CD14-positive monocyte (primary cell): ENCODE results near the gene PCDHGC3. TPM values are rescaled to one million over a fixed set of nuclear protein-coding genes. Genes with fewer than 3 reads are reported as not detected.

Experiments used
- DNase-seq, 3 donors: peaks; one replicate each; pipeline ENCODE4 v3.0.0-alpha.2; 2011 to 2022
- H2AFZ ChIP-seq: 2 replicates; pipeline ENCODE4 v1.6.0; 2012; ENCODE audit warnings: mild to moderate bottlenecking, low read depth, low read length, inconsistent platforms; ENCODE audit not compliant: insufficient read depth, poor library complexity, severe bottlenecking
- H3K27ac ChIP-seq, 2 donors: 1 replicate in 1 of 2; 2 replicates in 1 of 2; pipeline ENCODE4 v1.5.1; 2012 to 2013; ENCODE audit warnings: low read length in 2 of 2, control low read depth in 1 of 2, inconsistent platforms in 1 of 2, low read depth in 1 of 2, mild to moderate bottlenecking in 1 of 2
- H3K27me3 ChIP-seq, 2 donors: one replicate each; pipeline versions ENCODE4 v1.6.0 to v1.6.1; 2011 to 2013; ENCODE audit warnings: low read length in 2 of 2; ENCODE audit not compliant: control insufficient read depth in 2 of 2, insufficient read depth in 2 of 2
- H3K36me3 ChIP-seq, 2 donors: replicated peaks in 1 of 2; 1 replicate in 1 of 2; 2 replicates in 1 of 2; pipeline versions ENCODE4 v1.5.1 to v1.6.1; 2012 to 2013; ENCODE audit warnings: low read length in 2 of 2, control low read depth in 1 of 2, inconsistent platforms in 1 of 2, mild to moderate bottlenecking in 1 of 2; ENCODE audit not compliant: insufficient read depth in 2 of 2, control insufficient read depth in 1 of 2
- H3K4me1 ChIP-seq, 2 donors: 1 replicate in 1 of 2; 2 replicates in 1 of 2; pipeline versions ENCODE4 v1.5.1 to v1.6.1; 2012 to 2013; ENCODE audit warnings: low read length in 2 of 2, control low read depth in 1 of 2, inconsistent platforms in 1 of 2, mild to moderate bottlenecking in 1 of 2, moderate library complexity in 1 of 2; ENCODE audit not compliant: insufficient read depth in 2 of 2, control insufficient read depth in 1 of 2
- H3K4me2 ChIP-seq: replicated peaks from 2 replicates; pipeline ENCODE3; 2012; ENCODE audit warnings: low read length, moderate library complexity, mild to moderate bottlenecking; ENCODE audit not compliant: poor library complexity, severe bottlenecking; ENCODE audit errors: extremely low read depth
- H3K4me3 ChIP-seq, 3 experiments: fragments of 200-600 bp in 1 of 3; sonication (generic) in 1 of 3; replicated peaks in 1 of 3; 1 replicate in 2 of 3; 2 replicates in 1 of 3; pipeline ENCODE4 v1.5.1; 2011 to 2013; ENCODE audit warnings: low read length in 3 of 3, mild to moderate bottlenecking in 3 of 3, control low read depth in 2 of 3, low read depth in 2 of 3, inconsistent platforms in 1 of 3, moderate library complexity in 1 of 3
- H3K79me2 ChIP-seq: 2 replicates; pipeline ENCODE4 v1.6.0; 2012; ENCODE audit warnings: mild to moderate bottlenecking, control low read depth, inconsistent platforms, low read length, moderate library complexity; ENCODE audit not compliant: insufficient read depth
- H3K9ac ChIP-seq: 2 replicates; pipeline ENCODE4 v1.6.0; 2017; ENCODE audit warnings: low read length, mild to moderate bottlenecking; ENCODE audit not compliant: insufficient read depth, poor library complexity, severe bottlenecking
- H3K9me3 ChIP-seq, 2 donors: replicated peaks in 1 of 2; 1 replicate in 1 of 2; 2 replicates in 1 of 2; pipeline versions ENCODE4 v1.5.1 to v1.6.1; 2012 to 2013; ENCODE audit warnings: low read length in 2 of 2, control low read depth in 1 of 2; ENCODE audit not compliant: control insufficient read depth in 1 of 2, insufficient read depth in 1 of 2
- H4K20me1 ChIP-seq: 2 replicates; pipeline ENCODE4 v1.6.0; 2012; ENCODE audit warnings: mild to moderate bottlenecking, low read length, control low read depth, moderate library complexity; ENCODE audit not compliant: insufficient read depth
- H3K27ac Mint-ChIP-seq, 7 donors: one replicate each; pipeline ENCODE4 v1.8.0; 2020; ENCODE audit warnings: mild to moderate bottlenecking in 7 of 7, mixed read lengths in 7 of 7, moderate library complexity in 6 of 7, inconsistent platforms in 2 of 7
- H3K27me3 Mint-ChIP-seq, 3 donors: one replicate each; pipeline ENCODE4 v1.8.0; 2021 to 2022; ENCODE audit warnings: low read depth in 3 of 3, mild to moderate bottlenecking in 3 of 3, mixed read lengths in 3 of 3, moderate library complexity in 3 of 3, inconsistent platforms in 1 of 3
- H3K36me3 Mint-ChIP-seq, 2 donors: one replicate each; pipeline ENCODE4 v1.8.0; 2020; ENCODE audit warnings: mixed read lengths in 2 of 2, inconsistent platforms in 1 of 2, mild to moderate bottlenecking in 1 of 2
- H3K4me1 Mint-ChIP-seq: one replicate; pipeline ENCODE4 v1.8.0; 2020; ENCODE audit warnings: mild to moderate bottlenecking, mixed read lengths
- H3K4me3 Mint-ChIP-seq, 2 donors: one replicate each; pipeline ENCODE4 v1.8.0; 2020; ENCODE audit warnings: mild to moderate bottlenecking in 2 of 2, mixed read lengths in 2 of 2, moderate library complexity in 1 of 2
- H3K9me3 Mint-ChIP-seq, 7 donors: one replicate each; pipeline ENCODE4 v1.8.0; 2020 to 2022; ENCODE audit warnings: mixed read lengths in 7 of 7, mild to moderate bottlenecking in 6 of 7, moderate library complexity in 6 of 7, inconsistent platforms in 2 of 7
- WGBS: methylation state at CpG from one replicate; pipeline ENCODE4 v1.1.5; 2013; ENCODE audit warnings: missing lambda C conversion rate; ENCODE audit not compliant: insufficient coverage; 5-methylcytosine and 5-hydroxymethylcytosine counted together
- intact Hi-C, 2 donors: fragments of 100-400 bp; cut with micrococcal nuclease; formaldehyde crosslinking; loops; one replicate each; pipeline versions ENCODE4 v1.15.0 to v1.15.1; 2023
- polyA plus RNA-seq, 3 donors: library from polyadenylated mRNA; depleted of rRNA in 1 of 3; unstranded in 2 of 3; stranded (reverse) in 1 of 3; fragments of 300-500 nt in 2 of 3; fragments of >200 nt in 1 of 3; fragmentation: Illumina TruSeq in 2 of 3; gene quantifications; 1 replicate in 2 of 3; 2 replicates in 1 of 3; pipeline ENCODE4 v1.2.3, GENCODE V29; 2012 to 2021
- TF ChIP-seq, protein P1 (sequence below): fragments of 200-600 bp; IDR thresholded peaks from one replicate; pipeline ENCODE4 v1.8.0; 2022; ENCODE audit warnings: antibody characterized with exemption, mild to moderate bottlenecking

PCDHGC3 gene
- polyA plus RNA-seq, 3 donors, result 0.33 TPM; not detected in 2

- TF ChIP-seq, protein P1, sequence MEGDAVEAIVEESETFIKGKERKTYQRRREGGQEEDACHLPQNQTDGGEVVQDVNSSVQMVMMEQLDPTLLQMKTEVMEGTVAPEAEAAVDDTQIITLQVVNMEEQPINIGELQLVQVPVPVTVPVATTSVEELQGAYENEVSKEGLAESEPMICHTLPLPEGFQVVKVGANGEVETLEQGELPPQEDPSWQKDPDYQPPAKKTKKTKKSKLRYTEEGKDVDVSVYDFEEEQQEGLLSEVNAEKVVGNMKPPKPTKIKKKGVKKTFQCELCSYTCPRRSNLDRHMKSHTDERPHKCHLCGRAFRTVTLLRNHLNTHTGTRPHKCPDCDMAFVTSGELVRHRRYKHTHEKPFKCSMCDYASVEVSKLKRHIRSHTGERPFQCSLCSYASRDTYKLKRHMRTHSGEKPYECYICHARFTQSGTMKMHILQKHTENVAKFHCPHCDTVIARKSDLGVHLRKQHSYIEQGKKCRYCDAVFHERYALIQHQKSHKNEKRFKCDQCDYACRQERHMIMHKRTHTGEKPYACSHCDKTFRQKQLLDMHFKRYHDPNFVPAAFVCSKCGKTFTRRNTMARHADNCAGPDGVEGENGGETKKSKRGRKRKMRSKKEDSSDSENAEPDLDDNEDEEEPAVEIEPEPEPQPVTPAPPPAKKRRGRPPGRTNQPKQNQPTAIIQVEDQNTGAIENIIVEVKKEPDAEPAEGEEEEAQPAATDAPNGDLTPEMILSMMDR, result no peak
- Mint-ChIP-seq H3K4me3 (peak overlapping the region in 1 of 2 donors; percentile 94), H3K9me3 (peaks cover 0 to 24% (median 6%) of the 10 kb centered on the region in 7 donors), H3K36me3 (no peaks in the 10 kb centered on the region), H3K27me3 (peaks cover 72 to 92% (median 81%) of the 10 kb centered on the region in 3 donors), H3K4me1 (peaks cover 14% of the 10 kb centered on the region), H3K27ac (peak overlapping the region in 1 of 7 donors; percentile 33)
- H3K79me2 ChIP-seq, result no peaks in the 10 kb centered on the region
- H3K36me3 ChIP-seq, result no peaks in the 10 kb centered on the region
- intact Hi-C loops, result no loop called here
- H3K4me2 ChIP-seq, result peak overlapping the region; percentile 53
- H3K4me3 ChIP-seq, result peak overlapping the region in 1 of 3 experiments; percentile 53
- peak overlapping the region; percentile 1 for H3K9ac ChIP-seq
- H3K4me1 ChIP-seq, result peaks cover 13 to 15% of the 10 kb centered on the region in 2 donors
- H2AFZ ChIP-seq, result peak overlapping the region; percentile 50
- H3K9me3 ChIP-seq, result peaks cover 3 to 30% of the 10 kb centered on the region in 2 donors
- DNase-seq, result no peak
- H3K27ac ChIP-seq, result no peak overlapping the region
- H4K20me1 ChIP-seq, result no peaks in the 10 kb centered on the region
- peaks cover 38 to 98% of the 10 kb centered on the region in 2 donors for H3K27me3 ChIP-seq
- 4% methylated on average over 53 of the region's 66 CpGs for WGBS
Observed at GRCh38 chr5:141491323-141492167, 15.8 kb downstream of the PCDHGC3 start.

DNA sequence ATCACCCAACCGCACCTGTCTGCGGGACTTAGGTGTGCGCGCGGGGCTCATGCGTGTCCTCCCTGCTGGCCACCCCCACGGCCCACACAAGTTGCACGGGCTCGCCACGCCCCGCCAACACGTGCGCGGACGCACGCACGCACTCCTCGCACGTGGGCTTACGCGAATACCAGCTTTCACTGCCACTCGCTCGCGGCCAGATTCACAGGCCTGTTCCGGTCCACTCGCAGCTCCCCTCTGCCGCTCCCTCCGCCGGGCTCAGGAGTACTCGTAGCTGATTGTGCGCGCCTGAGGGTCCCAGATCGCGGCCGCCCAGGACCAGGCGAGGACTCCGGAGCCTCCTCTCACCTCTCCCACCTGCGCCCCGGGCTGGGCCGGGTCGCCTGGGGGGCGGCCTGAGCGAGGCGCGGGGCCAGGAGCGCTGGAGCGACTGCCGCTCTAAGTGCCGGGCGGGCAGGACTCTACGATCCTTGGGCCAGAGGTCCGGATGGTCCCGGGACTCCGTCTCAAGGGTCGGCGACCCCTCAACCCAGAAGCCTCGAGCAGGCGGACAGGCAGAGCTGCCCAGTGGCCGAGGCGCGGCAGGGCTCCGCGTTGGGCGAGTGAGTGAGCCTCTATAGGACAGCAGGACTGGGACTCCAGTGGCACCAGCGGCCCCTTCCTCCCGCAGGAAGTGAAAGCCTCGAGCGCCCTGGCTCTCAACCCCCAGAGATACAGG is 16.6 kb downstream of the PCDHGC3 start:
- peaks cover 0 to 24% (median 6%) of the 10 kb centered on the region in 7 donors for H3K9me3 Mint-ChIP-seq
- Histone ChIP-seq H3K4me3 (peak overlapping the region in 1 of 3 experiments; percentile 53), H4K20me1 (no peaks in the 10 kb centered on the region), H3K27ac (no peak overlapping the region), H3K9me3 (peaks cover 3 to 30% of the 10 kb centered on the region in 2 donors), H3K27me3 (peaks cover 38 to 91% of the 10 kb centered on the region in 2 donors), H2AFZ (peak overlapping the region; percentile 50), H3K36me3 (no peaks in the 10 kb centered on the region), H3K9ac (no peak overlapping the region), H3K4me2 (peak overlapping the region; percentile 53), H3K4me1 (peaks cover 13 to 15% of the 10 kb centered on the region in 2 donors), H3K79me2 (no peaks in the 10 kb centered on the region)
- peak overlapping the region in 1 of 7 donors; percentile 33 for H3K27ac Mint-ChIP-seq
- peaks cover 73 to 90% (median 78%) of the 10 kb centered on the region in 3 donors for H3K27me3 Mint-ChIP-seq
- peak overlapping the region; percentile 28 to 94 for H3K4me3 Mint-ChIP-seq
- TF ChIP-seq, protein P1, result no peak
- peak in 2 of 3 donors; percentile 19 to 28 for DNase-seq
- peaks cover 14% of the 10 kb centered on the region for H3K4me1 Mint-ChIP-seq
- intact Hi-C loops, result no loop called here
- WGBS, result 3% methylated on average over 67 of the region's 68 CpGs
- no peaks in the 10 kb centered on the region for H3K36me3 Mint-ChIP-seq
